Measurements from ENCODE around the gene GRIN2D.
A peak's percentile ranks its signal among the peaks of the same experiment; 100 is the strongest.
"Not testable (repeated sequence)": the region's sequence is repeated elsewhere in the genome, so short reads cannot be mapped to it uniquely, and the experiment has no call there.

Gene GRIN2D

GRCh38 chr19:48371771-48372170, 21.7 kb upstream of the GRIN2D start:
- not testable (repeated sequence) for DNase-seq (ENCODE audit: low read depth)

GRCh38 chr19:48372904-48373303, 20.6 kb upstream of the GRIN2D start:
- no peak for DNase-seq (ENCODE audit: low read depth)

- DNase-seq (ENCODE audit: low read depth) = no peak
Observed at GRCh38 chr19:48373567-48373966, 19.9 kb upstream of the GRIN2D start.

- DNase-seq (ENCODE audit: low read depth) = no peak
Observed at GRCh38 chr19:48378194-48378570, 15.3 kb upstream of the GRIN2D start.

GRCh38 chr19:48379058-48379457, 14.4 kb upstream of the GRIN2D start:
- DNase-seq (ENCODE audit: low read depth) = no peak

GRCh38 chr19:48381178-48381950, 12.1 kb upstream of the GRIN2D start:
- DNase-seq (ENCODE audit: low read depth) = no peak

GRCh38 chr19:48382286-48382685, 11.2 kb upstream of the GRIN2D start:
- no peak for DNase-seq (ENCODE audit: low read depth)

GRCh38 chr19:48385461-48386087, 7.9 kb upstream of the GRIN2D start:
- no peak for DNase-seq (ENCODE audit: low read depth)

- DNase-seq (ENCODE audit: low read depth) = no peak
Observed at GRCh38 chr19:48386981-48387380, 6.5 kb upstream of the GRIN2D start.

GRCh38 chr19:48390188-48391099, 3.0 kb upstream of the GRIN2D start:
- peak; percentile 66 for DNase-seq (ENCODE audit: low read depth)

GRCh38 chr19:48391100-48392005, 2.1 kb upstream of the GRIN2D start, which contains the start of gene KDELR1:
TSS of gene KDELR1 (minus strand) at chr19:48391551. CDS start at chr19:48391358, 193 bp downstream.
- peak; percentile 72 for DNase-seq (ENCODE audit: low read depth)

GRCh38 chr19:48392006-48392344, 1.5 kb upstream of the GRIN2D start:
- DNase-seq (ENCODE audit: low read depth) = not testable (repeated sequence)

- DNase-seq (ENCODE audit: low read depth) = no peak
Observed at GRCh38 chr19:48392860-48393558, 459 bp upstream of the GRIN2D start.

GRCh38 chr19:48394331-48395169, 1.1 kb downstream of the GRIN2D start:
- DNase-seq (ENCODE audit: low read depth) = no peak

GRCh38 chr19:48395170-48395455, 1.6 kb downstream of the GRIN2D start:
- no peak for DNase-seq (ENCODE audit: low read depth)

- DNase-seq (ENCODE audit: low read depth) = no peak
Observed at GRCh38 chr19:48395499-48395898, 2.0 kb downstream of the GRIN2D start.

- DNase-seq (ENCODE audit: low read depth) = no peak
Observed at GRCh38 chr19:48396016-48396823, 2.8 kb downstream of the GRIN2D start.

GRCh38 chr19:48396824-48397176, 3.3 kb downstream of the GRIN2D start:
- DNase-seq (ENCODE audit: low read depth) = no peak

- DNase-seq (ENCODE audit: low read depth) = no peak
Observed at GRCh38 chr19:48397263-48398101, 4.0 kb downstream of the GRIN2D start.

Measured in CMK (cell line).